MM.1S (cell line): ENCODE results near the gene LRRC8D.

Experiments
- DNase-seq: peaks from one replicate; pipeline ENCODE4 v3.0.0-alpha.2; 2015
- H2AFZ ChIP-seq: fragments of 300-600 bp; sonication (generic); 2 replicates; pipeline ENCODE4 v1.6.0; 2016; ENCODE audit warnings: antibody characterized with exemption, low read length
- H3F3A ChIP-seq: fragments of 300-600 bp; sonication (generic); 2 replicates; pipeline ENCODE4 v1.6.1; 2016; ENCODE audit warnings: mild to moderate bottlenecking, antibody characterized with exemption, low read length, moderate library complexity, mixed read lengths; ENCODE audit not compliant: insufficient read depth
- H3K27ac ChIP-seq: fragments of 300-600 bp; sonication (generic); 2 replicates; pipeline ENCODE4 v1.5.1; 2016; ENCODE audit warnings: mild to moderate bottlenecking, low read length
- H3K27me3 ChIP-seq: fragments of 300-600 bp; sonication (generic); replicated peaks from 2 replicates; pipeline ENCODE4 v1.6.0; 2016; ENCODE audit warnings: low read length; ENCODE audit not compliant: insufficient read depth
- H3K36me3 ChIP-seq: fragments of 300-600 bp; sonication (generic); replicated peaks from 2 replicates; pipeline ENCODE4 v1.6.1; 2016; ENCODE audit warnings: mild to moderate bottlenecking, low read length, mixed read lengths; ENCODE audit not compliant: insufficient read depth
- H3K4me1 ChIP-seq: fragments of 300-600 bp; sonication (generic); 2 replicates; pipeline ENCODE4 v1.6.1; 2016; ENCODE audit warnings: low read length, mixed read lengths
- H3K4me2 ChIP-seq: fragments of 300-600 bp; sonication (generic); 2 replicates; pipeline ENCODE4 v1.6.0; 2016; ENCODE audit warnings: low read depth, low read length
- H3K4me3 ChIP-seq: fragments of 300-600 bp; sonication (generic); 2 replicates; pipeline ENCODE4 v1.5.1; 2016; ENCODE audit warnings: low read length, mixed read lengths
- H3K79me2 ChIP-seq: fragments of 300-600 bp; sonication (generic); 2 replicates; pipeline ENCODE4 v1.6.1; 2016; ENCODE audit warnings: mixed run types, low read length, mixed read lengths
- H3K9ac ChIP-seq: fragments of 300-600 bp; sonication (generic); 2 replicates; pipeline ENCODE4 v1.6.1; 2016; ENCODE audit warnings: low read length, mixed read lengths
- H3K9me2 ChIP-seq: fragments of 300-600 bp; sonication (generic); replicated peaks from 2 replicates; pipeline ENCODE4 v1.6.1; 2016; ENCODE audit warnings: mild to moderate bottlenecking, low read length, mixed read lengths; ENCODE audit not compliant: insufficient read depth
- H3K9me3 ChIP-seq: fragments of 300-600 bp; sonication (generic); replicated peaks from 2 replicates; pipeline ENCODE4 v1.6.1; 2016; ENCODE audit warnings: mild to moderate bottlenecking, low read length, mixed read lengths; ENCODE audit not compliant: insufficient read depth
- H4K20me1 ChIP-seq: fragments of 300-600 bp; sonication (generic); 2 replicates; pipeline ENCODE4 v1.6.1; 2016; ENCODE audit warnings: mild to moderate bottlenecking, low read length, moderate library complexity, mixed read lengths; ENCODE audit not compliant: insufficient read depth
- CTCF ChIP-seq: fragments of 300-600 bp; sonication (generic); IDR thresholded peaks from 2 replicates; pipeline ENCODE4 v1.5.1; 2016; ENCODE audit warnings: antibody characterized with exemption, low read length, mixed read lengths
- EZH2 ChIP-seq: fragments of 300-600 bp; sonication (generic); optimal IDR thresholded peaks from 2 replicates; pipeline ENCODE3; 2017; ENCODE audit warnings: low read depth, mild to moderate bottlenecking, antibody characterized with exemption, low read length, mixed read lengths
- EZH2phosphoT487 ChIP-seq: fragments of 300-600 bp; sonication (generic); IDR thresholded peaks from 2 replicates; pipeline ENCODE4 v1.6.1; 2018; ENCODE audit warnings: antibody characterized with exemption, low read length

The LRRC8D gene

GRCh38 chr1:89855413-89856123 is 34.7 kb downstream of the LRRC8D start:
- H3K27ac ChIP-seq = no peak overlapping the region
- peaks cover 18% of the 10 kb centered on the region for H3K79me2 ChIP-seq
- H3K36me3 ChIP-seq = no peaks in the 10 kb centered on the region
- DNase-seq = no peak
- no peaks in the 10 kb centered on the region for H3F3A ChIP-seq
- no peak overlapping the region for H3K9ac ChIP-seq
- H3K4me2 ChIP-seq = no peak overlapping the region; the same call in 1 of the 2 replicates
- no peaks in the 10 kb centered on the region for H3K4me1 ChIP-seq
- no peaks in the 10 kb centered on the region for H3K9me3 ChIP-seq
- no peaks in the 10 kb centered on the region for H4K20me1 ChIP-seq
- no peak overlapping the region for H2AFZ ChIP-seq
- H3K9me2 ChIP-seq = no peaks in the 10 kb centered on the region
- H3K4me3 ChIP-seq = no peak overlapping the region
- no peak for TF ChIP-seq EZH2phosphoT487
- TF ChIP-seq CTCF = no peak
- no peak for TF ChIP-seq EZH2
- no peaks in the 10 kb centered on the region for H3K27me3 ChIP-seq

GRCh38 chr1:89863165-89863830 is 42.5 kb downstream of the LRRC8D start:
- Histone ChIP-seq H3K79me2 (peaks cover 5% of the 10 kb centered on the region; the same call in 1 of the 2 replicates), H3K36me3 (no peaks in the 10 kb centered on the region), H3K9me3 (no peaks in the 10 kb centered on the region), H3K4me1 (no peaks in the 10 kb centered on the region), H4K20me1 (no peaks in the 10 kb centered on the region), H3F3A (no peaks in the 10 kb centered on the region), H3K4me2 (no peak overlapping the region), H3K4me3 (no peak overlapping the region), H3K9ac (no peak overlapping the region), H3K27me3 (no peaks in the 10 kb centered on the region), H3K9me2 (no peaks in the 10 kb centered on the region), H2AFZ (no peak overlapping the region), H3K27ac (no peak overlapping the region)
- DNase-seq = no peak
- no peak for TF ChIP-seq EZH2phosphoT487
- no peak for TF ChIP-seq EZH2
- TF ChIP-seq CTCF = no peak

- Histone ChIP-seq H3K36me3 (no peaks in the 10 kb centered on the region), H3K27ac (no peak overlapping the region), H3K9ac (no peak overlapping the region), H3K9me3 (no peaks in the 10 kb centered on the region), H3K4me3 (no peak overlapping the region), H3K9me2 (no peaks in the 10 kb centered on the region), H3K4me1 (no peaks in the 10 kb centered on the region), H3F3A (no peaks in the 10 kb centered on the region), H2AFZ (no peak overlapping the region), H3K27me3 (no peaks in the 10 kb centered on the region), H3K4me2 (no peak overlapping the region), H4K20me1 (no peaks in the 10 kb centered on the region), H3K79me2 (peaks cover 2% of the 10 kb centered on the region; the same call in 1 of the 2 replicates)
- TF ChIP-seq EZH2phosphoT487 (no peak), EZH2 (no peak), CTCF (no peak)
- DNase-seq = no peak
Measured at GRCh38 chr1:89865498-89866382, 44.9 kb downstream of the LRRC8D start.
